NCI-H1417 treated with DMSO at 0.1 percent for 48 hours (cell line): ENCODE measurements around the gene HOXC10.

Experiments used
- DNase-seq: peaks from one replicate; lab custom pipeline; 2025; lab: John Stamatoyannopoulos, UW

HOXC10 gene

GRCh38 chr12:53950789-53951576 lies 34.0 kb upstream of the HOXC10 start:
- DNase-seq = no peak

GRCh38 chr12:53951577-53952334 lies 33.2 kb upstream of the HOXC10 start:
- DNase-seq = no peak

- DNase-seq = no peak
These were observed 32.6 kb upstream of the HOXC10 start for GRCh38 chr12:53952335-53952694.

- no peak for DNase-seq
These were observed 31.8 kb upstream of the HOXC10 start for GRCh38 chr12:53952871-53953734.

- no peak for DNase-seq
These were observed 30.9 kb upstream of the HOXC10 start for GRCh38 chr12:53953831-53954693.

GRCh38 chr12:53954694-53955035 lies 30.3 kb upstream of the HOXC10 start, which contains the start of gene HOXC12:
HOXC12 (plus strand) TSS chr12:53954903; CDS start chr12:53954930, 27 bp downstream.
- no peak for DNase-seq

GRCh38 chr12:53955036-53955775 lies 29.7 kb upstream of the HOXC10 start:
- DNase-seq = no peak

GRCh38 chr12:53955776-53956250 lies 29.1 kb upstream of the HOXC10 start:
- DNase-seq = no peak

GRCh38 chr12:53956251-53956887 lies 28.6 kb upstream of the HOXC10 start:
- no peak for DNase-seq

- no peak for DNase-seq
These were observed 27.9 kb upstream of the HOXC10 start for GRCh38 chr12:53956914-53957536.

- DNase-seq = no peak
These were observed 26.8 kb upstream of the HOXC10 start for GRCh38 chr12:53958128-53958527.

GRCh38 chr12:53959314-53959713 lies 25.6 kb upstream of the HOXC10 start:
- no peak for DNase-seq

GRCh38 chr12:53960187-53961024 lies 24.5 kb upstream of the HOXC10 start:
- DNase-seq = no peak

GRCh38 chr12:53961025-53961761 lies 23.8 kb upstream of the HOXC10 start:
- no peak for DNase-seq

- no peak for DNase-seq
These were observed 21.9 kb upstream of the HOXC10 start for GRCh38 chr12:53963005-53963404.

- DNase-seq = no peak
These were observed 21.3 kb upstream of the HOXC10 start for GRCh38 chr12:53963434-53964314.

GRCh38 chr12:53964315-53964713 lies 20.6 kb upstream of the HOXC10 start:
- DNase-seq = no peak
